ENCODE data around the gene VNN1.

Gene VNN1

GRCh38 chr6:132713352-132714134 is at the start of gene VNN1:
Gene VNN1 (minus strand): TSS chr6:132714055. CDS start chr6:132714035, 20 bp downstream.
- no peak for DNase-seq

- DNase-seq = peak; percentile 65
Measured at GRCh38 chr6:132763269-132763668, 49.4 kb upstream of the VNN1 start.

- no peak for DNase-seq
Measured at GRCh38 chr6:132760256-132760655, 46.4 kb upstream of the VNN1 start.

- DNase-seq = no peak
Measured at GRCh38 chr6:132758689-132759088, 44.8 kb upstream of the VNN1 start.

GRCh38 chr6:132752255-132752654 is 38.4 kb upstream of the VNN1 start:
- no peak for DNase-seq

GRCh38 chr6:132751828-132752227 is 38.0 kb upstream of the VNN1 start:
- DNase-seq = no peak

- DNase-seq = no peak
Measured at GRCh38 chr6:132751306-132751705, 37.5 kb upstream of the VNN1 start.

- no peak for DNase-seq
Measured at GRCh38 chr6:132750455-132751248, 36.8 kb upstream of the VNN1 start.

- no peak for DNase-seq
Measured at GRCh38 chr6:132749111-132749510, 35.3 kb upstream of the VNN1 start.

- no peak for DNase-seq
Measured at GRCh38 chr6:132748446-132748845, 34.6 kb upstream of the VNN1 start.

GRCh38 chr6:132746048-132746447 is 32.2 kb upstream of the VNN1 start:
- DNase-seq = no peak

GRCh38 chr6:132742495-132742894 is 28.6 kb upstream of the VNN1 start:
- DNase-seq = no peak

GRCh38 chr6:132741281-132741680 is 27.4 kb upstream of the VNN1 start:
- no peak for DNase-seq

- no peak for DNase-seq
Measured at GRCh38 chr6:132736239-132736638, 22.4 kb upstream of the VNN1 start.

- DNase-seq = no peak
Measured at GRCh38 chr6:132734694-132735236, 20.9 kb upstream of the VNN1 start.

GRCh38 chr6:132733814-132734213 is 20.0 kb upstream of the VNN1 start:
- no peak for DNase-seq

- DNase-seq = no peak
Measured at GRCh38 chr6:132733283-132733682, 19.4 kb upstream of the VNN1 start.

GRCh38 chr6:132731086-132731485 is 17.2 kb upstream of the VNN1 start:
- DNase-seq = no peak

- no peak for DNase-seq
Measured at GRCh38 chr6:132730560-132730959, 16.7 kb upstream of the VNN1 start.

GRCh38 chr6:132728616-132729015 is 14.8 kb upstream of the VNN1 start:
- DNase-seq = no peak

- no peak for DNase-seq
Measured at GRCh38 chr6:132726608-132726975, 12.7 kb upstream of the VNN1 start.

- no peak for DNase-seq
Measured at GRCh38 chr6:132725947-132726607, 12.2 kb upstream of the VNN1 start.

- no peak for DNase-seq
Measured at GRCh38 chr6:132725471-132725870, 11.6 kb upstream of the VNN1 start.

Data from CD4-positive, alpha-beta T cell treated with Interleukin-6 for 4 hours (primary cell).